Stomach (tissue), 9 donors: Measurements from ENCODE around the gene PTPRD. TPM values are rescaled to one million over a fixed set of nuclear protein-coding genes. Genes with fewer than 3 reads are reported as not detected.

ENCODE experiments used
- DNase-seq, 2 donors: peaks; one replicate each; pipeline versions ENCODE4 v3.0.0 to v3.0.0-alpha.2; 2013 to 2019
- H3K27ac ChIP-seq, 5 donors: fragments of 200-600 bp in 4 of 5; sonication (generic) in 4 of 5; one replicate each; pipeline ENCODE4 v1.5.1; 2013 to 2019; ENCODE audit warnings: mild to moderate bottlenecking in 1 of 5, moderate library complexity in 1 of 5
- H3K27me3 ChIP-seq, 3 donors: fragments of 200-600 bp; sonication (generic); one replicate each; pipeline ENCODE4 v1.5.1; 2017 to 2019; ENCODE audit warnings: mixed run types in 1 of 3
- H3K36me3 ChIP-seq, 4 donors: fragments of 200-600 bp; sonication (generic); 1 replicate in 3 of 4; 2 replicates in 1 of 4; pipeline ENCODE4 v1.5.1; 2016 to 2019
- H3K4me1 ChIP-seq, 4 donors: fragments of 200-600 bp; sonication (generic); one replicate each; pipeline ENCODE4 v1.5.1; 2016 to 2019
- H3K4me3 ChIP-seq, 4 donors: fragments of 200-600 bp; sonication (generic) in 3 of 4; one replicate each; pipeline ENCODE4 v1.5.1; 2016 to 2019; ENCODE audit warnings: mild to moderate bottlenecking in 1 of 4
- H3K9me3 ChIP-seq, 4 donors: fragments of 200-600 bp; sonication (generic); one replicate each; pipeline ENCODE4 v1.5.1; 2016 to 2019
- CTCF ChIP-seq, 7 experiments: fragments of 450-650 bp in 4 of 7; fragments of 200-600 bp in 3 of 7; sonication (generic) in 3 of 7; IDR thresholded peaks; one replicate each; pipeline ENCODE4 v1.5.1; 2016 to 2019; ENCODE audit warnings: antibody characterized with exemption in 7 of 7, control low read depth in 2 of 7, mild to moderate bottlenecking in 1 of 7
- EP300 ChIP-seq: sonication (generic); formaldehyde crosslinking; IDR thresholded peaks from one replicate; pipeline ENCODE4 v1.6.1; 2017; ENCODE audit warnings: antibody characterized with exemption
- POLR2A ChIP-seq, 4 donors: fragments of 450-650 bp; IDR thresholded peaks; one replicate each; pipeline ENCODE4 v1.6.1; 2016; ENCODE audit warnings: antibody characterized with exemption in 4 of 4, control low read depth in 2 of 4, mild to moderate bottlenecking in 1 of 4, moderate library complexity in 1 of 4
- POLR2AphosphoS5 ChIP-seq, 3 donors: sonication (generic); formaldehyde crosslinking; IDR thresholded peaks; one replicate each; pipeline ENCODE4 v1.6.1; 2016; ENCODE audit warnings: antibody characterized with exemption in 3 of 3
- WGBS, 5 donors: extraction: QIAGEN DNeasy Blood & Tissue Kit in 3 of 5; methylation state at CpG; one replicate each; pipeline versions ENCODE4 v1.1.5 to v1.1.7; 2013 to 2018; 5-methylcytosine and 5-hydroxymethylcytosine counted together
- intact Hi-C: fragments of 100-400 bp; cut with DNase I; formaldehyde crosslinking; loops from one replicate; pipeline ENCODE4 v1.15.1; 2023; ENCODE audit warnings: low total_unique reads
- polyA plus RNA-seq, 3 donors: library from polyadenylated mRNA; stranded (reverse); fragments of 200-250 nt; gene quantifications; one replicate each; pipeline ENCODE4 v1.2.3, GENCODE V29; 2013
- total RNA-seq, 5 donors: library from RNA; depleted of rRNA; stranded (reverse); fragments of >200 nt; gene quantifications; one replicate each; pipeline versions ENCODE4 v1.1.0 to v1.2.3, GENCODE V29; 2014 to 2016
- donor health status: healthy with polysubstance abuse.
- donor health status: Bipolar disorder and iron deficiency.
- donor health status: healthy.

PTPRD gene
- total and polyA plus RNA-seq, 8 donors: 0.12 to 53.1 (median 1.2) TPM

- intact Hi-C loops: no loop called here
- H3K27me3 ChIP-seq: no peaks in the 10 kb centered on the region
- peaks cover 0 to 5% (median 2%) of the 10 kb centered on the region in 4 donors for H3K4me1 ChIP-seq
- no peaks in the 10 kb centered on the region for H3K36me3 ChIP-seq
- no peaks in the 10 kb centered on the region for H3K9me3 ChIP-seq
- no peak for TF ChIP-seq CTCF (IDR thresholded peaks at IDR 0.05)
- TF ChIP-seq EP300: no peak
- no peak for TF ChIP-seq POLR2AphosphoS5 (IDR thresholded peaks at IDR 0.05)
- no peak for TF ChIP-seq POLR2A (IDR thresholded peaks at IDR 0.05)
- H3K4me3 ChIP-seq: no peak overlapping the region
- no peak for DNase-seq
- no peak overlapping the region for H3K27ac ChIP-seq
Observed at GRCh38 chr9:10003047-10003446, 609.8 kb downstream of the PTPRD start.

GRCh38 chr9:10000669-10001068, 612.1 kb downstream of the PTPRD start:
- WGBS, 5 donors: 81 to 97% (median 88%) methylated on average over 9 of the region's 9 CpGs
- no peak overlapping the region for H3K27ac ChIP-seq
- no peak overlapping the region for H3K4me3 ChIP-seq
- no peaks in the 10 kb centered on the region for H3K9me3 ChIP-seq
- H3K36me3 ChIP-seq: no peaks in the 10 kb centered on the region
- peaks cover 0 to 5% (median 2%) of the 10 kb centered on the region in 4 donors for H3K4me1 ChIP-seq
- intact Hi-C loops: no loop called here
- DNase-seq: no peak
- H3K27me3 ChIP-seq: no peaks in the 10 kb centered on the region
- TF ChIP-seq EP300 (no peak), POLR2AphosphoS5 (IDR thresholded peaks at IDR 0.05) (no peak), POLR2A (IDR thresholded peaks at IDR 0.05) (no peak), CTCF (IDR thresholded peaks at IDR 0.05) (no peak)

- 51 to 59% (median 58%) methylated on average over 8 of the region's 8 CpGs for WGBS, 5 donors
- H3K4me1 ChIP-seq: no peaks in the 10 kb centered on the region
Observed at GRCh38 chr9:9998491-9999287, 614.1 kb downstream of the PTPRD start.

GRCh38 chr9:9997585-9997984, 615.2 kb downstream of the PTPRD start:
- no peak for DNase-seq
- H3K27ac ChIP-seq: no peak overlapping the region
- H3K27me3 ChIP-seq: no peaks in the 10 kb centered on the region
- 42 to 56% (median 52%) methylated on average over 2 of the region's 2 CpGs for WGBS, 5 donors
- no peaks in the 10 kb centered on the region for H3K4me1 ChIP-seq
- intact Hi-C loops: no loop called here
- H3K36me3 ChIP-seq: no peaks in the 10 kb centered on the region
- no peak overlapping the region for H3K4me3 ChIP-seq
- H3K9me3 ChIP-seq: no peaks in the 10 kb centered on the region
- TF ChIP-seq EP300: no peak
- no peak for TF ChIP-seq POLR2A (IDR thresholded peaks at IDR 0.05)
- TF ChIP-seq CTCF (IDR thresholded peaks at IDR 0.05): no peak
- no peak for TF ChIP-seq POLR2AphosphoS5 (IDR thresholded peaks at IDR 0.05)

More at GRCh38 chr9:9998491-9999287, 614.1 kb downstream of the PTPRD start:
- Histone ChIP-seq H3K9me3 (no peaks in the 10 kb centered on the region), H3K27ac (no peak overlapping the region), H3K36me3 (no peaks in the 10 kb centered on the region), H3K4me3 (no peak overlapping the region), H3K27me3 (no peaks in the 10 kb centered on the region)
- intact Hi-C loops: no loop called here
- no peak for TF ChIP-seq POLR2AphosphoS5 (IDR thresholded peaks at IDR 0.05)
- no peak for TF ChIP-seq CTCF (IDR thresholded peaks at IDR 0.05)
- no peak for TF ChIP-seq POLR2A (IDR thresholded peaks at IDR 0.05)
- TF ChIP-seq EP300: no peak
- peak in 1 of 2 donors; percentile 10 for DNase-seq
